Epidermal melanocyte (primary cell): Measurements from ENCODE around the gene ACAP2.
"Not testable (repeated sequence)": the region's sequence is repeated elsewhere in the genome, so short reads cannot be mapped to it uniquely, and the experiment has no call there.

Experiments
- DNase-seq: peaks from one replicate; pipeline ENCODE4 v3.0.0; 2011; ENCODE audit warnings: low spot score; ENCODE audit not compliant: insufficient read length

Gene ACAP2

DNA sequence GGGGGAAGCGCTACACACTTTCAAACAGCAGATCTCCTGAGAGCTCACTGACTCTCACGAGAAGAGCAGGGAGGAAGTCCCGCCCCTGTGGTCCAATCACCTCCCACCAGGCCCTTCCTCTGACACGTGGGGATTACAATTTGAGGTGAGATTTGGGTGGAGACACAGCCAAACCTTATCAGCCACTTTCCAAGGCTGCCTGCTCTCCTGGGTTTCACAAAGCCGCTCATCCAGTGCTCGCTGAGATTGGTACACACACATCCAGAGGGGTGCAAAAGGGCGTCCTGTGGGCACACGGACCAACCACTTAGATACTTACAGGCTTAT lies 195.0 kb downstream of the ACAP2 start:
- no peak for DNase-seq

DNA sequence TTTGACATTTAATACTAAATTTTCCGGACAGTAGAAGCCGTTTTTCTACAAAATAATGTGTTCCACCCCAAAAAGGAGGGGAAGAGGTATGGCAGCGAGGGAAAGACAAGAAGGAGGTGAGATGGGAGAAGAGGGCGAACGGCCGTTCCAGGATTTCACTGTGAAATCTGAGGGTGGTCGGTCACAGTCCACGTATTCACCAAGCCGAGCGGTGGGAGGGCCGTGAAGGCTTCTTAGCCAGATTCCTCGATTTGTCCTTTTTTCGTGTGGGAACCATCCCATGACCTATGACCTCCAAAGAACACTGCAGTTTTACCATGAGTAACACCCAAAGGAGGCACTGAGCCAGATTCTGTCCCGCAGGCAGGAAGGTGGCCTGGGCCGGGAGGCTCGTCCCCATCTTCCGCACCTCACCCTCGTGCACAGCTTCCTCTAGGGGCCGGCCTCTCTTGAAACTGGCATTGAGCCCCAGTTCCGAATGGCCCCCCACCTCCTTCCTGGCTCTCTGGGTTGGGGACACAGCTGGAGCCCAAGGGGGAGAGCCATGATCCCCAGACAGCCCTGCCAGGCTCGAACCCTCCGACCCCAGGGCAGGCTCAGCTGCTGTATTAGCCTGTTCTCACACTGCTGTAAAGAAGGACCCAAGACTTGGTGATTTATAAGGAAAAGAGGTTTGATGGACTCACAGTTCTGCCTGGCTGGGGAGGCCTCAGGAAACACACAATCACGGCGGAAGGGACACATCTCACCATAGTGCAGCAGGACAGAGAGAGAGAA lies 195.5 kb downstream of the ACAP2 start:
- no peak for DNase-seq

DNA sequence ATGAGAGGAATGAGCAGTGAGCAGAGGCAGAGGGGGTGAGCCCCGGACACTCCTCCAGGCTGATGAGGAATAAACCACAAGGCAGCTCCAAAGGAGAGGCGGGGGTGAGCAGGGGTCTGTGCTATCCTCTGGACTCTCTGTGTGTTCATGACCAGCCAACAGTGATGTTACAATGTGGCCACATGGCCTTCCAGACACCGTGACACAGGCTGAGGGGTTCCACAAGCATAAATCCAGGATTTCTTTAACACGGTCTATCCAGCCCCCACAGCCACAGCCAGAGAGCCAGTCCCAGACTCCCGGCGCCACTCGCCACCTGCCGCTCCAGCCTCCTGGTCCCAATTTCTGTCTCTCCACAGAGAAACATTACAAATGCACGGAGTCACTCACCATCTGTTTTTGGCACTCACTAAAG lies 196.2 kb downstream of the ACAP2 start:
- no peak for DNase-seq

DNA sequence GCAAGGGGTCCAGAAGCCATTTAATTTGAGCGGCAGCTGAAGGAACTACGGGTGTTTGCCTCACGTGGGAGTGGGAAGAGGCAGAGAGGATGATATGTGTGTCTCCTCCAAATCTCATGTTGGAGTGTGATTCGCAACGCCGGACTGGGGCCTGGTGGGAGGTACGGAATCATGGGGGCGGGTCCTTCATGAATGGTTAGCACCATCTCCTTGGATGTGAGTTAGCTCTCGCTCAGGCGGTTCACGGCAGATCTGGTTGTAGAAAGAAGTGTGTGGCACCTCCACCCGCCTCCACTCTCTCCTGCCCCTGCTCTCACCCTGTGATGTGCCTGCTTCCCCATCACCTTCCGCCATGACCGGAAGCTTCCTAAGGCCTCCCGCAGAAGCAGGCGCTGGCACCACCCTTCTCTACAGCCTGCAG lies 197.3 kb downstream of the ACAP2 start:
- no peak for DNase-seq

DNA sequence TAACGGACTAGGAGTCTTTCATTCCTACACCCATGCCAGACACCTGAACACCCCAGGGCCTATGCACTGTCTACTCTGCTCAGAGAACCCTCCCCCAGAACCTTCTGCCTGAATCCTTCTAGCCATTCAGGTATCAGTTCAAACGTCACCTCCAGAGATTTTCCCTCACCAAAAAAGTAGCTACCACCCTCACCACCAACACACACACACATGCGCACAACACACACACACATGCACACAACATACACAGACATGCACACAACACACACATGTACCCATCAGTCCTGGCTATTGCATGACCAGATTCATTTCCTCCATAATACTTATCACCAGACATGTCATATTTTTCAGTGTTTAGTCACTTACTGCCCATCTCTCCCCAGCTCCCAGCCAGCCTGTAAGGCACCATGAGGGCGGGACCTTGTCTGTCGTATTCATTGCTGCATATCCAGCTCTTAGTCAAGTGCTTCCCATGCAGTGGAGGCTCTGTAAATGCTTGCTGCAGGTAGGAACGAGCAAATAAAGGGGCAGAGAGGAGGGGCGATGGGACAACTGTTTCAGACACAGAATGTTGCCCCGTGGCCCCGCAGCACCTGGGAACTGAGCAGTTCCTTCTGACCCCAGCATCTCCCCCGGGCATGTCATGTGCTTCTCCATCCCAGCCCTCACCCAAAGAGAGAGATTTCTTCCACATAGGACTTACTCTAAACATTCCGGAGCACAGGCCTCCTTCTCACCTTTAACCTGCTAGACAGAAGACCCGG lies 201.0 kb downstream of the ACAP2 start:
- no peak for DNase-seq

DNA sequence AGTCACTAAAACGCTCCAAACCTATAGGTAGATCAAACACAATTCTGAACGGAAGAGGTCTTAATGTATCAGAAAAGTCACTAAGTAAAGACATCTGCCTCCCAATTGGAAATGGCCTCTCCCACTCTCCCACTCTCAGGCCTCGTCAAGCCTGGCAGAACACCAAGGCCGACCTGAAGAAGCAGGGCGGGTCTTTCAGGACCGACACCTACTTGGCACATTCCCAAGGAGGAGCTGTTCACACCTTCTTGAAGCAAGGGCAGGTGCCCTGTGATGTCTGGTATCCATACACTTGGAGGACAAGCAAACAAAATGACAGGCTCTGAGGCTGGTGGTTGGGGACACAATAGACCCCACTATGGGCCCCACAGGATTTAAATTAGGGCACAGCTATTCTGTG lies 201.9 kb downstream of the ACAP2 start:
- no peak for DNase-seq

DNA sequence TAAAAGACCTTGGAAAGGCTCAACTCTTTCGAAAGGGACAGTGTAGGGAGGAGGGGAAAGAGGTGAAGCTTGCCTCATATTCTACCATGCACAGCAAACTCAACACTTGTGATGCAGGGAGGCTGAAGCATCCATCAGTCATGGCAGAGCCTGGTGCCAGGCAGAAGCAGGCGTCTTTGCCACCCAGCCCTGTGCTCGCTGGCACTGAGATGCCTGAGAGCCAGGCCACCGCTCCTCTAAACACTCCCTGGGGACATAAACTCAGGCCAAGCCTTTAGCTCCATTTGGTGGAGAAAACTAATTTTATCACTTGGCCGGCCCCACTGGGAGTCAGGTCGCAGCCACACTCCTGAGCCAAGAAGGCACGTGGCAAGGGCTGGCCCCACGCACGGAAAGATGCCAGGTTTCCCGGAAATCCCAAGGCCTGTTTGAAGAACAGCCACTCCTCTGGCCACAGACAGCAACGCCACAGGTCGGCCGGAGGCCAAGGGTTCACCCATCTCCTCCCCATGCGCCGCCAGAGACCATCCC lies 202.6 kb downstream of the ACAP2 start:
- no peak for DNase-seq

DNA sequence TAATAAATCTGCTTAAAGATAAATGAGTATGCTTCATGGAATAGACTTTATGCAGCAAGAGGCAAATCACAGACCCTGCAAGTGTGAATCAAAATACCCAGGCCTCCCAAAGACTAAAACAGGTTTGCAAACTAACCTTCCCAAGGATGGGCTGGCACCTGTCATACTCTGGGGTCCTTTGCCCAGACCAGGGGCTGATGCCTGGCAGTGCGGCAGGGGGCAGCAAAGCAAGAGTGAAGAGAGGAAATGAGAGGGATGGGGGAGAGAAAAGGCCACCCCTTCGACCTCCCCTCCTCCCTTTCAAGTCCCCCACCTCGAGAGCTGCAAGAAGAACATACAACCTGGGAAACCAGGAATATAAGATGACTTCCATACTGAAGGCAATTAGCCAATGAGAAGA lies 203.7 kb downstream of the ACAP2 start:
- no peak for DNase-seq

DNA sequence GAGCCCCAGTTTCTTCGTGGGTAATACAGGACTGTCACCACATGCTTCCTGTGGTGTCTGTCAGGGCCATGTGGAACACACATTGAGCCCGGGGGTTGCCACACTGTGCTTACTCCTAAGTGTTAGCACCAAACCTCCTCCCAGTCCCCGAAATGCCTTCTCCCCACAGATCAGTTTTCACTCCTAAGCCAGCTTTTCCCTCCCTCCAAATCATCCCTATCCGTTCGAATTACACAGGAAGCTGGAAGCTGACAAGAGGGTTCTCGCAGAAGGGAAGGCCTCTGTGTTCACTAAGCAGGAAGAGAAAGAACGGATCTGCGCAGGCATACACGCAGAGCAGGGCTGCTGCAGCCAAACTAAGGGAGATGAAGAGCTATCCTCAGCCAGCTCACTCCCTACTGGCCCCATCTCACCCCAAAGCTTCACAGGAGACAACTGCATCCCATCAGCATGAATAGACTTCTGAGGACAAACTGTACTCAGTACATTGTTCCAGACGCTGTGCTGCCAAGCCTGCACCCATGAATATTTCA lies 204.2 kb downstream of the ACAP2 start:
- DNase-seq: peak; percentile 33

DNA sequence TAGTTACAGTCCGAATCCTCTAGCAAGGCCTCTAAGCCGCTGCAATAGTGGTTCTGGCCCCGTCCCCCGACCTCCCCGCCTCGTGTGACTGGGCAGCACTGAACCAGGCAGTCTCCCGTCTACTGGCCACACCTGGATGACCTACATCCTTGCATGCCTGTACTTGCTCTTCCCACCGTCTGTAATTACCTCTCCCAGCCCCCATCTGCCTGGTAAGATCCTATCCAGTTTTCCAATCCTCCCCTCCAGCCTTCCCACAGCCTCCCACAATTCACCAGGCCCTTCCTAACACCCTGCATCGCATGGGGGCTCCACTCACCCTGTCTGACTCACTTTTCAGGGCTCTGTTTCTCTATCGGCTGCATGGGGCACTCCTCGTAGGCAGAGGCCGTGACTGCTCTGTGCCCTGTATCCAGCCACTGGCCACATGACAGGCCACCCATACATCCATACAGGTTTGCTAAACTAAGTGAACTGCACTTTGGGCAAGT lies 204.7 kb downstream of the ACAP2 start:
- no peak for DNase-seq

DNA sequence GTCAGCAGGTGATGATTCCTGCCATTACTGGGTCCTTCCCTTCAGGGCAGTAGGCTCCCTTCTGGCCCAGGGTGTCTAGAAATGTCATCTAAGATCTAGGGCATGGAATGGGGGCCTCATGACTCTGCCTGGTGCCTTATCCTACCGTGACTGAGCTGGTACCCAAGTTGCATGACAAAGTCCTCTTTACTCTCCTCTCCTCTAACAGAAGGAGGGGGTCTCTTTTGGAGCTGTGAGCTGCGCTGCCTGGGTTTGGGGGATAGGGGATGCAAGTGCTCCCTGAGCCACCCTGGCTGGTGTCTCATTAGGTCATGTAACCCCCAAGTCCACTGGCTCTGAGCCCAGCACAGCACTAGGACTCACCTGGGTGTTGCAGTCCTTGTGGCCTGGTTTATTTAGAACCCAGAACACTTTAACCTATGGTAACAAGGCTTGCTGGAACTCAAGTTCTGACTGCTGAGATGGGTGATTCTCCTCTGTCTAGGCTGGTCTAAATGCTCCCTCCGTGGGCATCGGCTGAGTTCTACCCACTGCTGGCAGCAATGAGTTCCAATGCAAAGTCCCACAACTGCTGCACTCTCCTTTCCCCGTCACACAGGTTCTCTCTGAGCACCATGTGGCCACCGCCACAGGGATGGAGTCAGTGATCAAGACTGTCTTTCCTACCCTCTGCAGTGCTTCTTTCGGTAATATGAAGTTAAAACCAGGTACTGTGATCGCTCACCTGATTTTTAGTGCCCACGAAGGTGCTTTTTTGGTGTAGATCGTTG lies 205.8 kb downstream of the ACAP2 start:
- no peak for DNase-seq

DNA sequence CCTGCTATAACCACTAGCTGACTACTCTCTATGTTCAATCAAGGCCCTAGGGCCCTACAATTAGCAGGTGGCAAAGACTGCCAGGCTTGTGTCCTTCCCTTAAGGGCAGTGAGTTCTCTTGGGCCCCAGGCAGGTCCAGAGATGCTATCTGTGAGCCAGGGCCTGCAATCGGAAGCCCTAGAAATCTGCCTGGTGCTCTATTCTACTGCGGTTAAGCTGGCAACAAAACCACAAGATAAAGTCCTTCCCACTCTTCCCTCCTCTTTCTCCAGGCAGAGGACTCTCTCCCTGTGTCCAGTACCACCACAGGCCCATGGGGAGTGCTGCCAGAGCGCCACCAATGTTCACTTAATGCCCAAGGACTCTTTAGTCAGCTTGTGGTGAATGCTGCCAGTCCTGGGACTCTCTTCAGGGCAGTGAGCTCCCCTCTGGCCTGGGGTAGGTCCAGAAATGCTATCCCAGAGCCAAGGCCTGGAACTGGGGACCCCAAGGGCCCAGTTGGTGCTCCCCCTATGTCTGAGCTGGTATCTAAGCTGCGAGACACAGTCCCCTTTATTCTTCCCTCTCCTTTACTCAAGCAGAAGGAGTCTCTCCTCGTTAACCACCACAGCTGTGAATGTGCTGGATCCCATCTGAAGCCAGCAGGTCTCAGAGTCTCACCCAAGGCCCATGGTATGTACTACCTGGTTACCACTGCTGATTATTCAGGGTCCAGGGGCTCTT lies 206.6 kb downstream of the ACAP2 start:
- DNase-seq: no peak

DNA sequence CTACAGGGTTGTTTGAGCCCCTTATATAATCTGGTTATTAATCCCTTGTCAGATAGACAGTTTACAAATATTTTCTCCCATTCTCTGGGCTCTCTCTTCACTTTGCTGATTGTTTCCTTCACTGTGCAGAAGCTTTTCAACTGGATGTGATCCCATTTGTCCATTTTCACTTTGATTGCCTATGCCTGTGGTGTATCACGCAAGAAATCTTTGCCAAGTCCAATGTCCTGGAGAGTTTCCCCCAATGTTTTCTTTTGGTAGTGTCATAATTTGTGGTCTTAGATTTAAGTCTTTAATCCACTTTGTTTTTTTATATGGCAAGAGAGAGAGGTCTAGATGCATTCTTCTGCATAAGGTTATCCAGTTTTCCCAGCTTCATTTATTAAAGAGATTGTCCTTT lies 212.6 kb downstream of the ACAP2 start:
- DNase-seq: no peak

DNA sequence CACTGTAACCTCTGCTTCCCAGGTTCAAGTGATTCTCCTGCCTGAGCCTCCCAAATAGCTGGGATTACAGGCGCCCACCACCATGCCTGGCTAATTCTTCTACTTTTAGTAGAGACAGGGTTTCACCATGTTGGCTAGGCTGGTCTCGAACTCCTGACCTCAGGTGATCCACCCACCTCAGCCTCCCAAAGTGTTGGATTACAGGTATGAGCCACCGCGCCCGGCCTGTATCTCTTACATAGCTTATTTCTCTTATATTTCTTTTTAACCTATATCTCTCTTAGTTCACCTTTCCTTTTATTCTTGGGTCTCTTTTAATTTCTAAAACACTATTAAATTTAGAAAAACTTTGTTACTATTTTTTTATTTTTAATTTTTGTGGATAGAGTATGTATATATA lies 213.9 kb downstream of the ACAP2 start:
- DNase-seq: not testable (repeated sequence)

DNA sequence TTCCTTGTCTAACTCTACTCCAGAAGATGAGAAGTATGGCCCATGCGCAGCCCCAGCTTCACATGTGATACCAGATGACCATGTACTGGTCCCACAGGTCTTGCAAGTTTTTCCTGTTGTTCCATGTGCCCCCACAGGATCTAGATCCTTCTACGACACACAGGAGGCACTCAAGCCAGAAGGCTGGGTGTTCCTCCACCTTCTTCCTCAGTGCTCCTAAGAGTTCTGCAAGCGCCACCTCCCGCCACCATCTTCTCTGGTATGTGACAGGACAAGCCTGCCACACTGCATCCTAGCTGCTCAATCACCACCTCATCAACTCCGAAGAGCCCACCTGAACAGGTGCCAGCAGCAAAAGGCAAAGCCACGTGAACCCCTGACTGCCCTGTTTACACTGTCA lies 214.9 kb downstream of the ACAP2 start:
- DNase-seq: no peak

DNA sequence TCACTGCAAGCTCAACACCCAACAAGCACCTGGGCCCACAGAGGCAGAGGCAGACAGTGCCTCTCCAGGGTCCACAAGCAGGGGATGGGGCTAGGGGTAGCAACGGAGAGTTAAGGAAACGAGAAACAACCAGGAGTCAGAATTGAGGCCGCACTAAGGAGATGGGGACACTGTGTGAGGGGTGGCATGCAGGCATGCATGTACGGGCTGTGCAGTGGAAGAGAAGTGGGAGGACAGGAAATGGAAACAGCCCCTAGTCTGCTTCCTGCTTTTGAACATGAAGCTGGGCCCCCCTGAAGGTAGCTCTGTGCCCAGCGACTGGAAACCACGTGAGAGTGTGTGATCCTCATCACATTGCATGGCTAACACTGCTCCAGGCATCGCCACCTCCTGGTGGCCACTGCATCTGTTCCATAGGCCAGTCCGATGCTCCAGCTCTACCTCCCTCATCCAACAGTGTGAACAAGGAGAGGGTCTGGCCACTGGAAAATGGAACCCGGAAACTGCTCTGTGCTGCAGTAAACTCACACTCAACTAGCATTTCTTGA lies 215.8 kb downstream of the ACAP2 start:
- DNase-seq: no peak

DNA sequence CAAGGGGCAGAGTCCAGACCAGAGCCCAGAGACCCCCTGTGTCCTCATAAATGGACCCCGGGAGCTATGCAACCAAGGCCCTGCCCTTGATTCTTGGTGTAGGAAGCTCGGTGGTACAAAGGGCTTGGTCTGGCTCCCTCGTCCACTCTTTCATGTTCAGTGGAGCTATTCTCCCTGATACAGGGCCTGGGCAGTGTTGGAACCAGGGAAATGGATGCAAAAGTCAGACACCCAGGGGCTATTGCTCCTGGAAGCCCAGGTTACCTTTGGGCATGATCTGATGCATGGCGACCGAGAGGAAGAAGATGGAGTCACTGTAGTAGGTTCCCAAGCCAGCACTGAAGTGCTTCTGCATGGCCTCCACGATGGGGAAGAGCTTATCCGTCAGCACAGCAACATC lies 216.4 kb downstream of the ACAP2 start:
- DNase-seq: no peak

DNA sequence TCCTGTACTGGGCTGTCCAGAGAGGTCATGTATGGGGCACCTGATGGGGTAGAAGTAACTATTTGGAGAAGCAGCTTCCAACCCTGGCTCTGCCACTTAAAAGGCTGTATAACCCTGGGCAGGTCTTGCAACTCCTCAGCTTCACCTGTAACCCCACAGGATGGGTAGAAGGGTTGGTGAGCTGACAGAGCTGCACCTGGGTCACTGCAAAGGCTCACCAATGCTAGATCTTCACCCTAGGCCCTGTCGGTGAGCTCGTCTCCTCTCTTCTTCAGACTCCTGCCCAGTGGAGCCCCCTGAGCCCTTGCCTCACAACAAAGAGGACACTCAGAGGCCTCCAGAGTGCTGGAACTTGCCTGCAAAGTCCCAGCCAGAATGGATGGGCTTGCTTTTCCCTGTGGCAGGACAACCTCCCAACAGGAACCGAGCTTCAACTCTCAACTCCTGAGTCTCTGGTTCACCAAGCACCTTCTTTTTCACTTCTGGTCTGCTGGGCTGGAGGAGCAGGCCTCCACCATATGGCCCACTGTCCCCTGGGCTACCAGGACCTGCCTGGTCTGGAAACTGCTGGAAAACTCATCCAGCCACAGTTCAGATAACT lies 217.7 kb downstream of the ACAP2 start:
- DNase-seq: no peak
